Progenitor cell of endocrine pancreas (in vitro differentiated cells): ENCODE results near the gene TFEC. TPM values are rescaled to one million over a fixed set of nuclear protein-coding genes. Genes with fewer than 3 reads are reported as not detected.

Experiments used
- DNase-seq: peaks from one replicate; pipeline ENCODE4 v3.0.0; 2021; ENCODE audit warnings: low spot score; ENCODE audit not compliant: unreplicated experiment
- H3K27ac Mint-ChIP-seq: 2 replicates; pipeline ENCODE4 v1.8.0; 2021; ENCODE audit warnings: mild to moderate bottlenecking, moderate library complexity, mixed read lengths
- H3K27me3 Mint-ChIP-seq: 2 replicates; pipeline ENCODE4 v1.8.0; 2021; ENCODE audit warnings: mixed read lengths
- H3K36me3 Mint-ChIP-seq: 2 replicates; pipeline ENCODE4 v1.8.0; 2022; ENCODE audit warnings: mixed read lengths; ENCODE audit not compliant: insufficient read depth
- H3K4me1 Mint-ChIP-seq: 2 replicates; pipeline ENCODE4 v1.8.0; 2021; ENCODE audit warnings: low read depth, mixed read lengths
- H3K4me3 Mint-ChIP-seq: 2 replicates; pipeline ENCODE4 v1.8.0; 2021; ENCODE audit warnings: low read depth, mild to moderate bottlenecking, moderate library complexity, mixed read lengths
- H3K9me3 Mint-ChIP-seq: 2 replicates; pipeline ENCODE4 v1.8.0; 2021; ENCODE audit warnings: low read depth, mixed read lengths
- CTCF ChIP-seq: fragments of 200-600 bp; sonication (generic); IDR thresholded peaks from one replicate; pipeline ENCODE4 v1.5.0; 2021; ENCODE audit warnings: antibody characterized with exemption, mild to moderate bottlenecking; ENCODE audit not compliant: unreplicated experiment
- total RNA-seq: library from RNA; stranded (reverse); gene quantifications from 2 replicates; pipeline ENCODE4 v1.2.1, GENCODE V29; 2021

Gene TFEC
- total RNA-seq, 1 donor from 2014 or later: not detected

- H3K27me3 Mint-ChIP-seq: peaks cover 3% of the 10 kb centered on the region
- no peak for DNase-seq
- no peak for TF ChIP-seq CTCF
- H3K4me1 Mint-ChIP-seq: peaks cover 23% of the 10 kb centered on the region
- no peaks in the 10 kb centered on the region for H3K9me3 Mint-ChIP-seq
- no peak overlapping the region for H3K27ac Mint-ChIP-seq
- no peak overlapping the region for H3K4me3 Mint-ChIP-seq
- H3K36me3 Mint-ChIP-seq: no peaks in the 10 kb centered on the region
Observed at GRCh38 chr7:115911465-115911864, 119.1 kb downstream of the TFEC start.

GRCh38 chr7:115910541-115911164 lies 119.9 kb downstream of the TFEC start:
- H3K4me3 Mint-ChIP-seq: no peak overlapping the region
- H3K27me3 Mint-ChIP-seq: peaks cover 3% of the 10 kb centered on the region
- H3K27ac Mint-ChIP-seq: no peak overlapping the region
- H3K9me3 Mint-ChIP-seq: no peaks in the 10 kb centered on the region
- TF ChIP-seq CTCF: peak; percentile 80
- DNase-seq: no peak
- peaks cover 20% of the 10 kb centered on the region for H3K4me1 Mint-ChIP-seq
- no peaks in the 10 kb centered on the region for H3K36me3 Mint-ChIP-seq

- Mint-ChIP-seq H3K36me3 (no peaks in the 10 kb centered on the region), H3K4me1 (peaks cover 16% of the 10 kb centered on the region), H3K9me3 (no peaks in the 10 kb centered on the region)
Observed at GRCh38 chr7:115906731-115907130, 123.8 kb downstream of the TFEC start.

GRCh38 chr7:115889669-115889984 lies 140.9 kb downstream of the TFEC start:
- no peak for TF ChIP-seq CTCF
- no peaks in the 10 kb centered on the region for H3K27me3 Mint-ChIP-seq
- no peaks in the 10 kb centered on the region for H3K4me1 Mint-ChIP-seq
- H3K4me3 Mint-ChIP-seq: no peak overlapping the region
- H3K9me3 Mint-ChIP-seq: peaks cover 17% of the 10 kb centered on the region
- DNase-seq: no peak
- no peak overlapping the region for H3K27ac Mint-ChIP-seq
- peaks cover 3% of the 10 kb centered on the region for H3K36me3 Mint-ChIP-seq

More at GRCh38 chr7:115906731-115907130, 123.8 kb downstream of the TFEC start:
- H3K27ac Mint-ChIP-seq: no peak overlapping the region
- DNase-seq: no peak
- H3K27me3 Mint-ChIP-seq: no peaks in the 10 kb centered on the region
- no peak overlapping the region for H3K4me3 Mint-ChIP-seq
- TF ChIP-seq CTCF: no peak

- peaks cover 3% of the 10 kb centered on the region for H3K36me3 Mint-ChIP-seq
- no peak for DNase-seq
- H3K27me3 Mint-ChIP-seq: no peaks in the 10 kb centered on the region
- H3K27ac Mint-ChIP-seq: no peak overlapping the region
- peaks cover 17% of the 10 kb centered on the region for H3K9me3 Mint-ChIP-seq
- H3K4me3 Mint-ChIP-seq: no peak overlapping the region
- no peak for TF ChIP-seq CTCF
- H3K4me1 Mint-ChIP-seq: no peaks in the 10 kb centered on the region
Observed at GRCh38 chr7:115888981-115889668, 141.4 kb downstream of the TFEC start.
